Mucosa of stomach (tissue), 1 donor: Measurements from ENCODE around the gene UTP11.

ENCODE experiments used
- H3K27me3 ChIP-seq: one replicate; pipeline ENCODE4 v1.7.0; 2013; ENCODE audit warnings: mild to moderate bottlenecking, low read length; ENCODE audit not compliant: control insufficient read depth, insufficient read depth
- H3K36me3 ChIP-seq: one replicate; pipeline ENCODE4 v1.7.0; 2013; ENCODE audit warnings: low read length; ENCODE audit not compliant: control insufficient read depth, insufficient read depth
- H3K4me1 ChIP-seq: one replicate; pipeline ENCODE4 v1.7.0; 2013; ENCODE audit warnings: mild to moderate bottlenecking, low read length; ENCODE audit not compliant: control insufficient read depth, insufficient read depth
- H3K4me3 ChIP-seq: one replicate; pipeline ENCODE4 v1.7.0; 2013; ENCODE audit warnings: low read length
- H3K9ac ChIP-seq: one replicate; pipeline ENCODE4 v1.7.0; 2013; ENCODE audit warnings: mild to moderate bottlenecking, low read length, moderate library complexity
- H3K9me3 ChIP-seq: one replicate; pipeline ENCODE4 v1.7.0; 2013; ENCODE audit warnings: mild to moderate bottlenecking, low read length, moderate library complexity; ENCODE audit not compliant: control insufficient read depth
- donor health status: Pancreatic carcinoma.

Gene UTP11

DNA sequence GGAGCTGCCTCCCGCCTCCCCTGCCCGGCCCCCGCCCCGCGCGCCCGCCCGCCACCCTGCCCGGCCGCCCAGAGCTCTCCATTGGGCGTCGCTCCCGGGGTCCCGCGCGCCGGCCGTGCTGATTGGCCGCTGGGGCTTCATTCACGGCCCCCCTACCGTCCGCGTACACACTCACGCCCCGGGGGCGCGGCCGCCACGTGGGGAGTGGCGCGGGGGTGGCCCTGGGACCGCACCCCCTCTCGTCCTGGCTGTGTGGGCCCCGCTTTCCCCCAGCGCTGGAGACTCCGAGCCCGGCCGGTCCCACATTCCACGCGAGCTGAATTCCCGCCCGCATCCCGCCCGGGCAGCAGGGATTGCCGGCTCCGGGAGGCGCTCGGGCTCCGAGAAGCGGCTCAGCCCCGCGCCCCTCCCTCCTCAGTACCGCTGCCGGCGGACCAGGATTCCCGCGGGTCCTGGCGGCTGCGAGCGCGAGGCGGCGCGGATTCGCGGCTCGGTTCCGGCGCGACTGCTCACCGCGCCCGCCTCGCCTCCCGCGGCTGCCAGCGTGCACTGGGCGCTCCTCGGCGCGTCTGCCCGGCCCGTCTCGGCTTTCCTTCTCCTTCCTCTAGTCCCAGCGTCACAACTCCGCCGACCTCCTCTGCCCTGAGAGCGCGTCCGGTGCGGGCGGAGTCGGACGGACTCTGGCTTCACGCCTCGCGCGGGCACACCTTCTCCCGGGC, 34.5 kb downstream of the UTP11 start:
- peaks cover 67% of the 10 kb centered on the region for H3K27me3 ChIP-seq
- no peaks in the 10 kb centered on the region for H3K9me3 ChIP-seq
- H3K4me3 ChIP-seq: no peak overlapping the region
- H3K36me3 ChIP-seq: no peaks in the 10 kb centered on the region
- peak overlapping the region; percentile 2 for H3K9ac ChIP-seq
- H3K4me1 ChIP-seq: peaks cover 20% of the 10 kb centered on the region

- peaks cover 20% of the 10 kb centered on the region for H3K4me1 ChIP-seq
- peak overlapping the region; percentile 14 for H3K4me3 ChIP-seq
- H3K36me3 ChIP-seq: no peaks in the 10 kb centered on the region
- H3K9me3 ChIP-seq: no peaks in the 10 kb centered on the region
- peaks cover 61% of the 10 kb centered on the region for H3K27me3 ChIP-seq
- peak overlapping the region; percentile 2 for H3K9ac ChIP-seq
Measured at GRCh38 chr1:38047603-38048141, 35.1 kb downstream of the UTP11 start.

DNA sequence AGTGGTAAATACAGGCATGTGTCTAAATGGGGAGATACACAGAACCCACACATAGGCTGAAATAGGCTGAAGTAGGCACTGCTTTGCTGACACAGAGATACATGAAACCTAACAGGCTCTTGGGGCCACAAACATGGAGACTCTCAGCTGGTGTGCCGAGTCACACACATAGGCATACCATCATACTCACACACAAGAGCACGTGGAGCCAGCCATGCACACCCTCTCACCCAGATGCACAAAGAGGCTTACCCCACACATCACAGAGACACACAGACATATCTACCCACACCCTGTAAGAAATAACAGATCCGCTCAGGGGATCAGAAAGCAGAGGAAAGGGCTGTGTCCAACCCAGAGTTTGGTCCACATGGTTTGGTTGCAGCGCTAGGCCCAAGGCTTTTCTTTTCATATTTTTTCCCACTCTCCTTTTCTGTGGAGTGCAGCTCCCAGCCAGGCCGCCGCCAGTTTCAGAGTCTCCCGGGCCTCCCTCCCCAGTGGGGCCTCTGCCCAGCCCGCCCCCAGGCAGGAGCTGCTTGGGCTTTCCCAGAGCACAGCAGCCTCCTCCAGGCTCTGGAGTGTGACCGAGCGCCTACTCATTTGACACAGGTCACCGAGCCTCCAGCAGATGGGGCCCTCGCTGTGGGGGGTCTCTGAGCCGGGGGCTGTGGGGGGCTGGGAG, 38.0 kb downstream of the UTP11 start:
- peaks cover 42% of the 10 kb centered on the region for H3K27me3 ChIP-seq
- peaks cover 11% of the 10 kb centered on the region for H3K4me1 ChIP-seq
- H3K9me3 ChIP-seq: no peaks in the 10 kb centered on the region
- no peaks in the 10 kb centered on the region for H3K36me3 ChIP-seq
- no peak overlapping the region for H3K9ac ChIP-seq
- H3K4me3 ChIP-seq: no peak overlapping the region

GRCh38 chr1:38051079-38051543, 38.6 kb downstream of the UTP11 start:
- Histone ChIP-seq H3K36me3 (no peaks in the 10 kb centered on the region), H3K4me3 (no peak overlapping the region), H3K9me3 (no peaks in the 10 kb centered on the region), H3K4me1 (peaks cover 8% of the 10 kb centered on the region), H3K9ac (no peak overlapping the region), H3K27me3 (peaks cover 39% of the 10 kb centered on the region)

DNA sequence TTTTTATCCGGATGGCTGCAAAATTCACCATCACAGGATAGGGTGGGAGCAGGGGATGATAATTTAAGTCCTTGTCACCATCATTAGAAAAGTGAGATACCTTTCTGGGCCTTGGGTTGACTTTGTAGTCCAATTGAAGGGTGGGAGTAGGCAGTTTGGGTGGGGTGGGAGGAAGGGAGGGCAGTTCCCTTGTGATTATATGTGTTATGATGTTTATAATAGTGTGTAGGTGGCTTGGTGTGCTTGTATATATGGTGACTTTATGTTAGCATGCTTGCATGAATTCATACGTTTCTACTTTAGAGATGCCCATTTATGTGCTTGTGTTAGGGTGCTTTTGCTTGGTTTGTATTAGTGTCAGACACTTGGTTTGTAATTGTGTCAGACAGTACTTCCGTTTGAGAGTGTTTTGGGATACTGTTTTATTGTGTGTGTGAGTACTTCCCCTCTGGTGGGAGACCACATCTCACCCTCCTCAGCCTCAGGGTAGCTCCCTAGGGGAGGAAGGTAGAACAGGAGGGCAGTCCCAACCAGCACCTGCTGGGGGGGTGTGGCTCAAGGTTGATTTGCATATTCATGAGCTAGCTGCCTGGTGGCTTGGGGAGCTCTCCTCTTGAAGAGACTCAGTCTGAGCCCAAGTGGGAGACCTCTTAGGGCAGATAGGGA, 40.3 kb downstream of the UTP11 start:
- Histone ChIP-seq H3K4me3 (no peak overlapping the region), H3K9ac (no peak overlapping the region), H3K27me3 (peaks cover 29% of the 10 kb centered on the region), H3K4me1 (peaks cover 2% of the 10 kb centered on the region), H3K9me3 (no peaks in the 10 kb centered on the region), H3K36me3 (no peaks in the 10 kb centered on the region)

DNA sequence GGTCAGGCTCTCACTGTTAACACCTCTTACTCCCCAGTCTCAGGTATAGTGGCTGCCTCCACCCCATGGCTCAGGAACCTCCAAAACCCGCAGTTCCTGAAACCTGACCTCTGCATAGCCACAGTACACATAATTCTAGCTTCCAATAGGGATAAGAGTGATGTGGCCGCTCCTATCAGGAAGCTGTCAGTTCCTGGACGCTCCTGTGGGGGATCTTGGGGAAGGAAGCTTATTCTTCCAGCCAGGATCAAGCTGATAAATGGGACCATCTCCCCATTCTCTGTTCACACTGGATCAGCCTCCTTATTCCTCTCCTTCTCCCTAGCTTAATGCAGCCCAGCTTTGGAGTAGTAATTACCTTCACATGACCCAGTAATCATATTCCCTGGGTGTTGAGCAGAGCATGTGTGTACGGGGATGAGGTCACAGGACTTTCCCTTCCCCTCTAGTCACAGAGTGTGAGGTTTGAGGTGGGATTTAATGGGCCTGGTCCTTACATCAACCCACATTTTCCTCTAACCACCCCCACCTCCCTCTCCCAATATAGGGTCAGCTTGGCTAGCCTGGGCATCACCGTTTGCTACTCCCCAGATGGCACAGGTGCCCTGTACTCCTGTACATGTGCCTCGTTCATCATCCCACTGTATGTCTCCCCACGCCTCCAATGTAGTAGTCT, 41.0 kb downstream of the UTP11 start:
- H3K4me1 ChIP-seq: no peaks in the 10 kb centered on the region
- H3K4me3 ChIP-seq: no peak overlapping the region
- no peak overlapping the region for H3K9ac ChIP-seq
- H3K36me3 ChIP-seq: no peaks in the 10 kb centered on the region
- no peaks in the 10 kb centered on the region for H3K9me3 ChIP-seq
- H3K27me3 ChIP-seq: peaks cover 22% of the 10 kb centered on the region

DNA sequence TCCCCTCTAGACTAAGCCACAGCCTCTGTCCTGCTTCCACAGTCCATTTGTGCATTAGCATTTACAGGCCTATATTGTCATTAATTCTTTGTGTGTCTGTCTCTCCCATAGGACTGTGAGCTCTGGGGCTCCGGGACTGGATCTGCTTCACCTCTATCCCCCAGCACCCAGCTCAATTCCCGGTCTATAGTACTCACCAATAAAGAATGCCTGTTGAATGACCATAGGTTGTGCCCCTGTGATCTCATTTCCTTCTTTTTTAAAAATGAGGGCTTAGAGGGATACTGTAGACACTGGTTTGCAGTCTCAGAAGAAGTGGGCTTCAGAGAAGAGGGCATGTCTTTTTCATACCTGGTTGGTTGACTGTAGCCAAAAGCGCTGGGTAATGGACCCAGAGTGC, 42.9 kb downstream of the UTP11 start:
- no peaks in the 10 kb centered on the region for H3K4me1 ChIP-seq

DNA sequence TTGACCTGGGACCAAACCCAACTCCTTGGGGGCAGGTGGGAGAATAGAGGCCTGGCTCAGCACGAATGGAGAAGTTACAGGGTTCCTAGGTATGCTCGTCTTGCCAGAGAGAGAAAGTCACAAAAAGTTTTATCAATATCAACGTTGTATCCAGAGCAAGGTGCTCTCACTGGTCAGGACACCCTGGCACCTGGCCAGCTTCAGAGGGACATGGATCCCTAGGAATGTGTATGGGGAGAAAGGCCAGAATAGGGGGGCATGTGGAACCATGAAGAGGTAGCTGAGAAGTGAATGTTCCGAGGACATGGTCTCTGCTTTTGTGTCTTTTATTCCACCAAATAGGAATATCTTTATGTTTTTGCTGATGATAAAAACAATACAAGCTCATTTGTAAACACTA, 43.4 kb downstream of the UTP11 start:
- H3K36me3 ChIP-seq: no peaks in the 10 kb centered on the region

More for the DNA sequence above, 42.9 kb downstream of the UTP11 start:
- Histone ChIP-seq H3K9me3 (no peaks in the 10 kb centered on the region), H3K9ac (no peak overlapping the region), H3K27me3 (peaks cover 10% of the 10 kb centered on the region), H3K4me3 (no peak overlapping the region), H3K36me3 (no peaks in the 10 kb centered on the region)

GRCh38 chr1:38059635-38060250, 47.2 kb downstream of the UTP11 start:
- no peak overlapping the region for H3K9ac ChIP-seq
- H3K4me1 ChIP-seq: no peaks in the 10 kb centered on the region
- no peaks in the 10 kb centered on the region for H3K36me3 ChIP-seq
- no peaks in the 10 kb centered on the region for H3K9me3 ChIP-seq
- H3K4me3 ChIP-seq: no peak overlapping the region
- H3K27me3 ChIP-seq: no peaks in the 10 kb centered on the region

More for the DNA sequence above, 43.4 kb downstream of the UTP11 start:
- H3K4me1 ChIP-seq: no peaks in the 10 kb centered on the region
- H3K4me3 ChIP-seq: no peak overlapping the region
- H3K27me3 ChIP-seq: peaks cover 10% of the 10 kb centered on the region
- no peak overlapping the region for H3K9ac ChIP-seq
- no peaks in the 10 kb centered on the region for H3K9me3 ChIP-seq

DNA sequence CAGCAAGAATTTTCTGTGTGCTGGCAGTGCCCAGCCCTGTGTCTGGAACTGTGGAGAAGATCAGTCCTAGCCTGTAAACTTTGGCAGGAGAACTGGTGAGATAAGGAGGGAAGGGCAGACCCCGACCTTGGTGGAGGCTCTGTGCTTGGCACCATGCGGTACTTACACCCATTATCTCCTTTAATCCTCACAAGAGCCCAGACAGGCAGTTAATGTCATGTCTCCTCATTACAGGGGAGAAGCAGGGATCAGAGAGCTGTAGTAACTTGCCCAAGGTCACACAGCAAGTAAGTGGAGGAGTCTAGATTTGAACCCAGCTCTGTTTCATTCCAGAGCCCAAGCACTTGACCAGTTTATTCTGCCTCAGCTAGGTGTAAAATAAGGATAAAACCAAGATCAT, 48.0 kb downstream of the UTP11 start:
- no peak overlapping the region for H3K9ac ChIP-seq
- H3K4me1 ChIP-seq: no peaks in the 10 kb centered on the region
- no peaks in the 10 kb centered on the region for H3K36me3 ChIP-seq
- H3K4me3 ChIP-seq: no peak overlapping the region
- no peaks in the 10 kb centered on the region for H3K27me3 ChIP-seq
- H3K9me3 ChIP-seq: no peaks in the 10 kb centered on the region

DNA sequence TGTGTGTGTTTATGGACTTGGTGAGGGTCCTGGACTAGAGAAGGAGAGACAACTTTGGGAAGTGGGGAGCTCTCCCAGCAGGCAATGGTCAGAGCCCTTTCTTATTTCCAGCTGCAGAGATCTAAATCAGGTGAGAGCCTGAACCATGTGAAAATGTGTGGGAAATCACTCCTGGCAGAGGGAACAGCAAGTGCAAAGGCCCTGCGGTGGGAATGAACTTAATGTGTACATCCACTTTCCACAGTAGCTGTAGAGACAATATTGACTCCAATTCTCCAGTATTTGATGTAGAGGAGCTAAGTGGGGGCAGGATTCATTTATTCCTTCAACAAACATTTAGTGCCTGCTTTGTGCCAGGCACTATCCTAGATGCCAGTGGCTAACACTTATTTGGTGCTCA, 48.8 kb downstream of the UTP11 start:
- Histone ChIP-seq H3K4me1 (no peaks in the 10 kb centered on the region), H3K9ac (no peak overlapping the region), H3K36me3 (no peaks in the 10 kb centered on the region), H3K9me3 (no peaks in the 10 kb centered on the region), H3K27me3 (no peaks in the 10 kb centered on the region), H3K4me3 (no peak overlapping the region)
